HG02870 (cell line): ENCODE data around the gene PLEKHN1.

Source experiments
- ATAC-seq: cut with Tn5 transposase; IDR thresholded peaks from one replicate; pipeline ENCODE4 v1.9.1; 2021; ENCODE audit warnings: mild to moderate bottlenecking, moderate library complexity; ENCODE audit not compliant: unreplicated experiment

Gene PLEKHN1

DNA sequence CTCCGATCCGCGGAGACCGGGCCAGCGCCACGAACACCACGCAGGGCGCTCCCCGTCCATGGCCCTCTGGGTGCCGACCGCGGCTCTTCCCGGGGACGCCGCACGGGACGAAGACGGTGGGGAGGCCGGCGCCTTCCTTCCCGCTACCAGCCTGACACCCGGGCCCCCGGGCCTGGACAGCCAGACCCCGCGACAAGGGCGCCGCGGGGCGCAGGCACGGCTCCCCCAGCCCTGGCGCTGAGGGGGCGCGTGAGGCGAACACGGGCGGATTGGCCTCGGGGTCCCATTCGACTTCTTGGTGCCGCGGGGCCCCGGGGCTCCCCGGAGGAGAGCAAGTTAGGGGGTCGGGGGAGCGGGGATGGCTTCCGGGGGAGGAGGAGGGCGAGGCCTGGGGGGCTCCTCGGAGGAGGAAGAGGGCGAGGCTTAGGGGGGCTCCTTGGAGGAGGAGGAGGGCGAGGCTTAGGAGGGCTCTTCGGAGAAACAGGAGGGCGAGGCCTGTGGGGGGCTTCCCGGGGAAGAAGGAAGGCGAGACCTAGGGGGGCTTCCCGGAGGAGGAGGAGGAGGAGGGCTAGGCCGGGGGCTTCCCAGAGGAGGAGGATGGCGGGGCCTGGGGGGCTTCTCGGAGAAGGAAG lies 6.4 kb upstream of the PLEKHN1 start:
- no peak for ATAC-seq

DNA sequence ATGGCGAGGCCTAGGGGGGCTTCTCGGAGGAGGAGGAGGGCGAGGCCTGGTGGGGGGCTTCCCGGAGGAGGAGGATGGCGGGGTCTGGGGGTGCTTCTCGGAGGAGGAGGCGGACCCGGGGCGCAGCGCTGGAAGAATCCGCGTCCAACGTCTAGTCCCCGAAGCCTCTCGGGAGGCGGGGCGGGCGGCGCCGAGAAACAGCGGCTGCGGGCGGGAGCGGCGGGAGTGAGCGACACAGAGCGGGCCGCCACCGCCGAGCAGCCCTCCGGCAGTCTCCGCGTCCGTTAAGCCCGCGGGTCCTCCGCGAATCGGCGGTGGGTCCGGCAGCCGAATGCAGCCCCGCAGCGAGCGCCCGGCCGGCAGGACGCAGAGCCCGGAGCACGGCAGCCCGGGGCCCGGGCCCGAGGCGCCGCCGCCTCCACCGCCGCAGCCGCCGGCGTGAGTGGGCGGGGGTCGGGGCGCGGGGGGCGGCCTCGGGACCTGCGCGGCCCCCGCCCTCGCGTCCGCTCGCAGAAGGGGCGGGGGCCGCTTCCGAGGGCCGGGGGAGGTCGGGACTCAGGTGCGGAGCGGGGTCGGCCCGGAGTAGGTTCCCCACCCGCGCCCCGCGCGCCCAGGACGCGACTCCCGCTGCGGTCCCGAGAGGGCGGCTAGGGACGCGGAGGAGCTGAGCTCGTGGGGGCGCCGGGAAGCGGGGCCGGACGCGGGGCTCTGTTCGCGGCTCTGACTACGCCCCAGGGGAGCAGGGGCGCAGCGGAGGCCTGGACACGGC lies 5.7 kb upstream of the PLEKHN1 start, which contains the start of gene KLHL17:
TSS of gene KLHL17 (plus strand) at position 222 of the 769 bp plus-strand sequence. CDS start at position 332, 110 bp downstream.
- peak; percentile 35 for ATAC-seq

DNA sequence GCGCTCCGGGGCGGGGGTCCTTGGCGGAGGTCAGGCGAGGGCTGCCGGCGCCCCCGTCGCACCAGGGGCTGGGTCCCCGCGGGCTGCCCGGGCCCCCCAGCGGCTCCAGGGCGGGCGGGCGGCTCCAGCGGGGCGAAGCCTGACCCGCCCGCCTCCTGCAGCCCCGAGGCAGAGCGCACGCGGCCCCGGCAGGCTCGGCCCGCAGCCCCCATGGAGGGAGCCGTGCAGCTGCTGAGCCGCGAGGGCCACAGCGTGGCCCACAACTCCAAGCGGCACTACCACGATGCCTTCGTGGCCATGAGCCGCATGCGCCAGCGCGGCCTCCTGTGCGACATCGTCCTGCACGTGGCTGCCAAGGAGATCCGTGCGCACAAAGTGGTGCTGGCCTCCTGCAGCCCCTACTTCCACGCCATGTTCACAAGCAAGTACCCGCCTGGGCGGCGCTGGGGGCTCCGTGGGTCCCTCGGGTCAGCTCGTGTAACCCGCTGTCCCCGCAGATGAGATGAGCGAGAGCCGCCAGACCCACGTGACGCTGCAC lies 5.1 kb upstream of the PLEKHN1 start:
- no peak for ATAC-seq

DNA sequence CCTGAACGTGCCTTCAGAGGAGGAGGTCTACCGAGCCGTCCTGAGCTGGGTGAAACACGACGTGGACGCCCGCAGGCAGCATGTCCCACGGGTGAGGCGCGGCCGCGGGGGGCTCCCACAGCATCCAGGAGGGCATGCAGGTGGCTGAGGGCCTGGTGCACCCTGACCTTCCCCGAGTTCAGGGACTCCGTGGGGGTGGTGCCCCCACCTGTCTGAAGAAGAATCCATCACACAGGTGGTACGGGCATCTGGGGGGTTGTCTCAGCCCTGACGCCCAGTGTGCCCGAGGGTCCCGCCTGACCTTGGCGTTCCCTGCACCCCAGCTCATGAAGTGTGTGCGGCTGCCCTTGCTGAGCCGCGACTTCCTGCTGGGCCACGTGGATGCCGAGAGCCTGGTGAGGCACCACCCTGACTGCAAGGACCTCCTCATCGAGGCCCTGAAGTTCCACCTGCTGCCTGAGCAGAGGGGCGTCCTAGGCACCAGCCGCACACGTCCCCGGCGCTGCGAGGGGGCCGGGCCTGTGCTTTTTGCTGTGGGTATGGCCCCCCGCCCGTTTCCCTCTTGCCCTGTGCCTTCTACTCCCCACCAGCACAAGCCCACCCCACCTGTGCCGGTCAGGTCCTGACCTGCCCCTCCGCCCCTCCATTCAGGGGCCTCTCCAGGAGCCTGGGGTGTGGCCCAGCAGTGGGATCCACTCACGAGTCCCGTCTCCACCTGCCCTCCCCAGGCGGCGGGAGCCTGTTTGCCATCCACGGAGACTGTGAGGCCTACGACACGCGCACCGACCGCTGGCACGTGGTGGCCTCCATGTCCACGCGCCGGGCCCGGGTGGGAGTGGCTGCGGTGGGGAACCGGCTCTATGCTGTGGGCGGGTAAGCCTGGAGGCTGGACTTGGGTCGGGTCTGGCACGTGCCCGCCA lies 3.6 kb upstream of the PLEKHN1 start:
- ATAC-seq: no peak

DNA sequence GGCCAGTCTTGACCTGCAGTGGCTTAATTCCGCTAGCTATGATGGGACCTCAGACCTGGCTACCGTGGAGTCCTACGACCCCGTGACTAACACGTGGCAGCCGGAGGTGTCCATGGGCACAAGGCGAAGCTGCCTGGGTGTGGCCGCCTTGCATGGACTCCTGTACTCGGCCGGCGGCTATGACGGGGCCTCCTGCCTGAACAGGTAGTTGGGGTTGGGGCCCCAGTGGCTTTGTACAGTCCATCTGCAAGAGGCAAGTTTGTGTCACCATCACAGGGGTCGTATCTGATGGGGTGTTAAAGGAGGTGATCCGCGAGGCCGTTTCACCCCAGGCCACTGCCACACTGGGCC lies 3.0 kb upstream of the PLEKHN1 start:
- ATAC-seq: no peak

DNA sequence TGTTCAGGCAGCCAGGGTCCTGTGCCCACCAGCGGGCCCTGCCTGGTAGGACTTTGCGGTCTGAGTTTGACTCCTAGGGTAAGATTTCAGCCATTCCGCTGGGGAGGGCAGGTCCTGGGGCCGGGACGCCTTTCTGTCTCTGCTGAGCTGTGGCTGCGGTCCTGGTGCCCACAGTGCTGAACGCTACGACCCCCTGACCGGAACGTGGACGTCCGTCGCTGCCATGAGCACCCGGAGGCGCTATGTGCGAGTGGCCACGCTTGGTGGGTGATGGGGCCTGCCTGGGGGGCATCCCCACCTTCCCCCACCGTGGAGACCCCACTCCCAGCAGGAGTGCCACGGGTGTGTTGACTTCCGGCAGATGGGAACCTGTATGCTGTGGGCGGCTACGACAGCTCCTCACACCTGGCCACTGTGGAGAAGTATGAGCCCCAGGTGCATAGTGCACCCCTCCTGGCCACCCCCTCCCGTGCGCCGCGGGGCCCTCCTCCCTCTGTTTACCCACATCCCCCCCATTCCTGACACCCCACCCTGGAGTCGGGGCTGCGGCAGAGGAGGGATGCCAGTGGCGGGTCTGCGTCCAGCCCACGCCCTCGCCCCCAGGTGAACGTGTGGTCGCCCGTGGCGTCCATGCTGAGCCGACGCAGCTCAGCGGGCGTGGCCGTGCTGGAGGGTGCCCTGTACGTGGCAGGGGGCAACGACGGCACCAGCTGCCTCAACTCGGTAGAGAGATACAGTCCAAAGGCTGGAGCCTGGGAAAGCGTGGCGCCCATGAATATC lies 2.3 kb upstream of the PLEKHN1 start:
- ATAC-seq: no peak

DNA sequence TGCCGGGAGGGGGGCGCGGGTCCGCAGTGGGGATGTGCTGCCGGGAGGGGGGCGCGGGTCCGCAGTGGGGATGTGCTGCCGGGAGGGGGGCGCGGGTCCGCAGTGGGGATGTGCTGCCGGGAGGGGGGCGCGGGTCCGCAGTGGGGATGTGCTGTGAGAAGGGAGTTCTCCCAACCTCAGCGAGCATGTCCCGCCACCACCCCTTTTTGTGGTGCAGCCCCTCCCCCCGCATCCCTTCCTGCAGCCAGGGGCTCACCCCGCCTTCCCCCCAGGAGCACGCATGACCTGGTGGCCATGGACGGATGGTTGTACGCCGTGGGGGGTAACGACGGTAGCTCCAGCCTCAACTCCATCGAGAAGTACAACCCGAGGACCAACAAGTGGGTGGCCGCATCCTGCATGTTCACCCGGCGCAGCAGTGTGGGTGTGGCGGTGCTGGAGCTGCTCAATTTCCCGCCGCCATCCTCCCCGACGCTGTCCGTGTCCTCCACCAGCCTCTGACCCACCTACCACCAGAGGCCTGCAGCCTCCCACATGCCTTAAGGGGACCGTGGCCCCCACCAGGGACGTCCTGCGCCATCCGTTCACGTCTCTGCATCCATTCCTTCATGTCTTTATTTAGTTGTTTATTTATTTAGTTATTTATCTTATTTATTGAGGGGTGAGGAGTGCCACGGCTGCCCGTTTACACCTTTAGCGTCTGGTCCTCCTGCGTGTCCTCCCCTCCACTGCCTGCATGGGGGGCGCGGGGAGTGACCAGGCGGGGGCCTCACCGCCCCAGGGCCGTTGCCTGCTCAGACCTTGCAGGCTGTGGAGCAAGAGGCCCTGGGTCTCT lies 1.4 kb upstream of the PLEKHN1 start:
- no peak for ATAC-seq

DNA sequence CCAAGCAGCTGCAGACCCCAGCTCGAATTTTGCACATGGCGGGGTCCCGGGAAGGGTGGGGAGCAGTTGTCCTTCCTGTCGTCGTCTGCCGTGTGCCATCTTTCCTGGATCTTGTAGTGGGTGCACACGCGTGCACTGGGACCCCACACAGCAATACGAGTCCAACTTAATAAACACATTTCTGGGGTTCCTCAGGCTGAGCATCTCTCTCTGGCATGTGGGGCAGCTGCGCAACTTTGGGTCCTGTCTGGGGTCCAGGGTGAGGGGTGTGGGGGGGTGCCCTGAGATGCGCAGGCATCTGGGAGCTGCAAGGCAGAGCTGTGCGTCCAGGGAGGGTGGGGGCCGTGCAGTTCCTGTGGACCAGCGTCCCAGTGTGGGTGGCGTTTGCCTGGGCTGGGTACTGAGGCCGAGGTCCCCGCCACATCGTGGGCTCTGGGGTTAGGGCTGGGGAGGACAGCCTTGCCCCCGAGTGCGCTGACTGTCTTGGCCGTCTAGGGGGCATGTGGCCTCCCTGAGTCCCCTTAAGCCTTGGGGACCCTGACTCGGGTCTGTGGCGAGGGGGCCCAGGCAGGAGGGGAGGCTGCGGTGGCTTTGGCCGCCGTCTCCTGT lies 652 bp upstream of the PLEKHN1 start:
- ATAC-seq: no peak

DNA sequence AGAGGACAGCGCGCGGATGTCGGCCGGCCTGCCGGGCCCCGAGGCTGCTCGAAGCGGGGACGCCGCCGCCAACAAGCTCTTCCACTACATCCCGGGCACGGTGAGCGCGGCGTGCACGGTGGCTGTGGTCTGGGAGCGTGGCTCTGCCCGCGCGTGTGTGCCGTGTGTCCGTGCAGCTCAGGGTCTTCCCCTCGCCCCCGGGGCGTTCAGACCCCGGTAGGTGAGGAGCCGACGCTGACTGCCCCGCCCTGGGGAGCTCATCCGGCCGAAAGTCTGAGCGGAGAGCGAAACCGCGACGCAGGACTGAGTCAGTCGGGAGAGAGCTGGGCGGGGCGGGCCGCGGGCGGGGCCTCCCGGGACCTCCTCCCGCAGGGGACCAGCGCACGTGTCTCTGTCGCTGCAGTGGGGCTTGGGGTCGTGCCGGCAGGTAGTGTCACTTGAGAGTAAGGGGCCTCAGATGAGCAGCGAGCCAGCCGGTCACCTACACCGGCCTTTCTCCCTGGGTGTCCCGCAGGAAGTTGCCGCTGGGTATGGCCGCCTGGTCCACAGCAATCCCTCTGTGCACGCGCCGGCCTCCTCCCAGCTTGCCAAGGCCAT lies 520 bp downstream of the PLEKHN1 start:
- no peak for ATAC-seq

DNA sequence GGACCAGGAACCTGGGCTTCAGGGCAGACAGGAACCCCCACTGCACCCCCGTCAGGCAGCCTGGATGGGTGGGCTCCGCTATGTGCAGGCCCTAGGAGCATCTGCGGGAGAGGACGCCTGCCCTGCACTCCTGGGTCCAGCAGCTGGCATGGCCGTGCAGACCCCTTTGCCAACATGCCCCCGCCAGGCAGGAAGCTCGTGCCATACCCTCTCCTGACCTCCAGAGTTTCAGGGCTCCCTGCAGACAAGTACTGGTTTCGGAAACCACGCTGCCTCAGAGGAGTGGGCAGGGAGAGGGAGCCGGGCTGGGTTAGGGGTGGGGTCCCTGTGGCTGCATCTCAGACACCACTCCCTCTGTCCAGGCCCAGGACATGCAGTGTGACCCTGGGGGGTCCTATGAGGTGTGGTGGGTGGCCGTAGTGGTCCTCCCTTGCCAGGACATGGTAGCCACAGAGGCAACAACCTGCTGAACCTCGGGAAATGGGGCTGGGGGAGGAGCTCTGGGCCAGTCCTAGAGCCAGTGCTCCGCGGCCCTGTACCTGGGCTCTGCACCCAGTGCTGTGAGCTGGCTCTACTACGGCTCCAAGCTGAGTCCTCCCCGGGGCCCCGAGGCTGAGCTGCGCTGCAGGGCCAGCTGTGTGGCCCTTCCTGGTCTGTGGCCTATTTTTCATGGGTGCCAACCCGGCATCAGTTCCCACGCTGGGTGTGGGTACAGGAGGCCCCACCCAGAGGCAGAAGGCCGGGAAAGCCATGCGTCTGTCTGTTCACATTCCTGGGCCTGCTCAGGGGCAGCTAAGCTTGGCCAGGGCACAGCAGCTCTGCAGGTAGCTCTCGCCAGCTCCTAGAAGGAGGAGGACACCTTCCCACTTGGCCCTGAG lies 1.4 kb downstream of the PLEKHN1 start:
- ATAC-seq: no peak

DNA sequence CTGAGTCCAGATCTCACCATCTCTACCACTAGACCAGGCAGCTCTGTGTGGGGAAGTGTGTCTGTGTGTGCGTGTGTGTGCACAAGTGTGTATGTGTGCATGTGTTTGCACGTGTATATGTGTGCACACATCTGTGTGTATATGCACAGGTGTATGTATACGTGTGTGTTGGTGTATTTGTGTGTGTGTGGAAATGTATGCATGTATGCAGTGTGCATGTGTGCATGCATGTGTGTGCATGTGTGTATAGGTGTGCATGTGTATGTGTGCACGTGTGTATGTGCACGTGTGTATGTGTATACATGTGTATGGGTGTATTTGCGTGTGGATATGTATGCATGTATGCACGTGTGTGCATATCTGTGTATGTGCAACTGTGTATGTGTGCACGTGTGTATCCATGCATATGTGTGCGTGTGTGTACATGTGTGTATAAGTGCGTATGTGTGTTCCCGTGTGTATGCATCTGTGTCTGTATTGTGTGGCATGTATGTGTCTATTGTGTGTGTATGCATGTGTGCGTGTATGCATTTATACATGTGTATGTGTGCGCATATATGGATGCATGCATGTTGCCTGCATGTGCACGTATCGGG lies 3.1 kb downstream of the PLEKHN1 start:
- ATAC-seq: no peak

DNA sequence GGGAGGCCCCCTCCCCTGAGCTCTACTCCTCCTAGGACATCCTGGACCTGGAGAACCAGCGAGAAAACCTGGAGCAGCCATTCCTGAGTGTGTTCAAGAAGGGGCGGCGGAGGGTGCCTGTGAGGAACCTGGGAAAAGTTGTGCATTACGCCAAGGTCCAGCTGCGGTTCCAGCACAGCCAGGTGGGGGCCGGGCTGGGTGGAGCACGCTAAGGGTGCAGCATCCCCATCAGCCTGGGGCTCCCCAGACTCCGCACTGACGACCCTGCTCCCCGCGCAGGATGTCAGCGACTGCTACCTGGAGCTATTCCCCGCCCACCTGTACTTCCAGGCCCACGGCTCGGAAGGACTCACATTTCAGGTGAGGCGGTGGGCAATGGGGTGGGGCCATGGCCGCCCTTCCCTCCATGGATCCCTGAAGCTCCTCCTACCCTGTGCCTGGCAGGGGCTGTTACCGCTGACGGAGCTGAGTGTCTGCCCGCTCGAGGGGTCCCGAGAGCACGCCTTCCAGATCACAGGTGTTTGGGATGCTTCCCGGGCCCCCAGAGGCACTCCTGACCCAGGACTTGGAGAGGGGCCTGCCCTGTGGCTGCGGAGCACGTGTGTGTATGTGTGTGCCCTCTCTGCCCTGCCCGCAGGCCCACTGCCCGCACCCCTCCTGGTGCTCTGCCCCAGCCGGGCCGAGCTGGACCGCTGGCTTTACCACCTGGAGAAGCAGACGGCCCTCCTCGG lies 4.1 kb downstream of the PLEKHN1 start:
- no peak for ATAC-seq

DNA sequence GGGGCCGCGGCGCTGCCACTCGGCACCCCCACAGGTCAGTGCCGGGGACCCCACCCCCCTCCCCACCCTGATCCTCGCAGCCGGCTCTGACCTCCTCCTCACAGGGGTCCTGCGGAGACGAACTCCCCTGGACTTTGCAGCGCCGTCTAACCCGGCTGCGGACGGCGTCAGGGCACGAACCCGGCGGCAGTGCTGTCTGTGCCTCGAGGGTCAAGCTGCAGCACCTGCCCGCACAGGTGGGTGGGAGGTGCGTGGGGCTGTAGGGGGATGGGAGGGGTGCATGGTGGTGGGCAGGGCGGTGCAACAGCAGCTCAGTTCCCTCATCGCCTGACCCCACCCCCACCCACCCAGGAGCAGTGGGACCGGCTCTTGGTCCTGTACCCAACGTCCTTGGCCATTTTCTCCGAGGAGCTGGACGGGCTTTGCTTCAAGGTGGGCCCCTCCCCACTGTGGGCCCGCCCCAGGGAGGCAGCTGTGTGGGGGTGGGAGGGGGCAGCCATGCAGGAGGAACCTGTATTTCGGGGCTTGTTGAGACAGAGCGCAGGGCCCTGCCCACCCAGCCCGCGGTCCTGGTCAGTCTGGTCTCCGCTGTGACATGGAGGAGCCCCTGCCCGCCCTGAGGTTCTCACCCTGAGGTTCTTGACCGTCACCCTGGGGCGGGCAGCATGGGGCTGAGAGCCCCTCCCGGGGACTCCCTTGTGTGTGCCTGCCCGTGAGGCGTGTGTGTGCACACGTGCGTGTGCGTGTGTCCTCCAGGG lies 4.9 kb downstream of the PLEKHN1 start:
- ATAC-seq: no peak

DNA sequence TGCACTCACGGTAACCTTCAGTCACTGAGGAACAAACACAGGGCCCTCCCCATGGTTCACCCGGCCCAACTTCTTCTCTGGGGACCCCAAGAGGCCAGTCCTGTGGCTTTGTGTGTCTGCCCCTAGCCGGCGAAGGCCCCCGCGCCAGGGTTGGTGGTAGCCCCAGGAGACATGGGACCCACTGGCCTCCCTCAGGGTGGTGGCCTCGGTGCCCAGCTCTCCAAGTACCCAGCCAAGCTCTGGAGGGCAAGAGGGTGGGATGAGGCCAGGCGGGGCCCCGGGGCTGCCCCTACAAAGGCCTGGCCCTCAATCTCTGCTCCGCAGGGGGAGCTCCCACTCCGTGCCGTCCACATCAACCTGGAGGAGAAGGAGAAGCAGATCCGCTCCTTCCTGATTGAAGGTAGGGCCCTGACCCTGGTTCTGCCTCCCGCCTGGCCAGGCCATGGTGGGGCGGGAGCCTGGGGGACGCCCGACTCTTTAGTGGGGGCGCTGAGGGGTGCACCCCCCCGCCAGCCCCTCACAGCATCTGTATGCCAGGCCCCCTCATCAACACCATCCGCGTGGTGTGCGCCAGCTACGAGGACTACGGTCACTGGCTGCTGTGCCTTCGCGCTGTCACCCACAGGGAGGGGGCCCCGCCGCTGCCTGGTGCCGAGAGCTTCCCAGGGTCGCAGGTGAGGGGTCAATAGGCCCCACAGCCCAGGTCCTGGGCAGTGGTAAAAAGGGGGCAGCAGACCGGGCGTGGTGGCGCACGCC lies 5.6 kb downstream of the PLEKHN1 start:
- no peak for ATAC-seq

DNA sequence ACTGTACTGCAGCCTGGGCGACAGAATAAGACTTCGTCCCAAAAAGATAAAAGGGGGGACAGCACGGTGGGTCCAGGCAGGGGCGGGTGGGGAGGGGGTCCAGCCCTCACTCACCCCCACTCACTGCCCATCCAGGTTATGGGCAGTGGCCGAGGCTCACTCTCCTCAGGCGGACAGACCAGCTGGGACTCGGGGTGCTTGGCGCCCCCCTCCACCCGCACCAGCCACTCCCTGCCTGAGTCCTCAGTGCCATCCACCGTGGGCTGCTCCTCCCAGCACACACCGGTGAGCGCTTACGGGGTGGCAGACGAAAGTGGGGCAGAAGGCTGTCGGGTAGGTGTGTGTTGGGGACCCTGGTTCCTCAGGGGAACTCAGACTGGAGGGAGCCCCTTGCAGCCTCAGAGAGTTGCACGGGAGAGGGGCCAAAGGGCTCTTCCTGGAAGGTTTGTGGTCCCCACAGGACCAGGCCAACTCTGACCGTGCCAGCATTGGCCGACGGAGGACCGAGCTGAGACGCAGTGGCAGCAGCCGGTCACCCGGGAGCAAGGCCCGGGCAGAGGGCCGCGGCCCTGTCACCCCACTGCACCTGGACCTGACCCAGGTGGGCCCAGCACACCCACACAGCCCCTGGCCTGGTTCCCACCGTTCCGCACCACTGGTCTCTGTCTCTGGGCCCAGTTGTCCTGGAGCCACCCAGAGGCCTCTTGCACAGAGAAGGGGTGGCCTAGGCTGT lies 6.6 kb downstream of the PLEKHN1 start:
- no peak for ATAC-seq
